ENCODE results near the gene MAEA. TPM values are rescaled to one million over a fixed set of nuclear protein-coding genes. Genes with fewer than 3 reads are reported as not detected.

MAEA gene
- polyA plus RNA-seq, 2 donors, result 43.3 to 54.3 TPM

DNA sequence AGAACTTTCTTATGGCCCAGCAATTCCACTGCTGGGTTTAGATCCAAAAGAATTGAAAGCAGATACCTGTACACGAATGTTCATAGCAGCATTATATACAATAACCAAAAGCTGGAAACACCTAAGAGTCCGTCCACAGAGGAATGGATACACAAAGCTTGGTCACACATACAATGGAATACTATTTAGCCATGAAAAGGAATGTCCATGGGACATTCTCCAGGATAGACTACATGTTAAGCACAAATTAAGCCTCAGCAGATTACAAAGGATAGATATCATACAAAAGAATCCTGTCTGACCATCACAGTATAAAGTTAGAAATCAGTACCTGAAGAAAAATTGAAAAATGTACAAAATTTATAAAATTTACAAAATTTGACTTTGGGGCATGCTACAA, 12.7 kb upstream of the MAEA start:
- no peaks in the 10 kb centered on the region for H3K27me3 ChIP-seq (ENCODE audit: control insufficient read depth in 1 of 2, insufficient read depth in 2 of 2, low read length in 2 of 2)
- H3K27ac ChIP-seq (ENCODE audit: low read depth in 2 of 2, low read length in 1 of 2), result no peak overlapping the region
- H3K4me1 ChIP-seq (ENCODE audit: control insufficient read depth in 2 of 2, insufficient read depth in 2 of 2, low read length in 1 of 2), result no peaks in the 10 kb centered on the region
- no peak overlapping the region for H3K4me3 ChIP-seq (ENCODE audit: low read depth in 1 of 2, low read length in 2 of 2)
- H3K9me3 ChIP-seq (ENCODE audit: control insufficient read depth in 2 of 2, insufficient read depth in 1 of 2, low read depth in 1 of 2, low read length in 1 of 2), result no peaks in the 10 kb centered on the region
- no peaks in the 10 kb centered on the region for H3K36me3 ChIP-seq (ENCODE audit: control insufficient read depth in 2 of 2, insufficient read depth in 2 of 2, low read length in 1 of 2)
- WGBS, 2 donors, result 92% methylated on average over 2 of the region's 2 CpGs

DNA sequence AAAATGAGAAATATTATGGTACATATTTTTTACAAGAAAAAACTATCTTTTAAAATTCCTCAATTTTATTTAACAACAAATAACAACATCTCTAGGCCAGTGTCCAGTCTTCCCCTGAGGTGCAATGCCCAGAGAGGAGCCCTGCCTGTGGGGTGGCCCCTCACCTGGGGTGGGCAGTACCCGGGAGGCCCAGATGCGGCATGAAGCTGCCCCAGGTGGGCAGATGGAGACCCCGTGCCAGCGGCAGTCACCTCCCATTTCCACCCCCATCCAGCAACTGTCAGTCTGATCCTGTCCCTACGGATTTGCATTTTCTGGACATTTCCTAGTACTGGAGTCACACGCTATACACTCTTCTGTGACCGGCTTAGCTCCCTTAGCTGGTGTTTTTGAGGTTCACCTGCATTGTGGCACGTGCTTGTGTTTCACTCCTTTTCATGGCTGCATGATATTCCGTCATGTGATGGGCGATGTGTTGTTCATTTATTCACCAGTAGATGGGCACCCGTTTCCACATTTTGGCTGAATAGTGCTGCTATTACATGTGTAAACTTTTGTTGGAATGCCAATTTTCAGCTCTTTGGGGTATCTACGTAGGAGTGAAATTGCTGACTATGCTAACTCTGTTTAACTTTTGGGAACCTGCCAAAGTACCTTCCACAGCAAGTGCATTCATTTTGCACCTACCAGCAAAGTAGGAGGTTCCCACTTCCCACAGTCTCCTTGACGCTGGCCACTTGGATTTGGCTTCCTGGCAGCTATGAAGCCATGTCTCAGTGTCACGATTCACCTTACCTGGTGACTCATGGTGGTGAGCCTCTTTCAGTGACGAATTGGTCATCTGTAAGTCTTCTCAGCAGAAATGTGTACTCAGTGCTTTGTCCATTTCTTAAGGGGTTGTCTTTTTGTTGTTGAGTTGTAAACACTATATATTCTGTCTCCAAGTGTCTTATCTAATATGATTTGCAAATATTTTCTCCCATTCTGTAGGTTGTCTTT, 11.7 kb upstream of the MAEA start:
- Histone ChIP-seq H3K4me1 (ENCODE audit: control insufficient read depth in 2 of 2, insufficient read depth in 2 of 2, low read length in 1 of 2) (no peaks in the 10 kb centered on the region), H3K4me3 (ENCODE audit: low read depth in 1 of 2, low read length in 2 of 2) (no peak overlapping the region), H3K9me3 (ENCODE audit: control insufficient read depth in 2 of 2, insufficient read depth in 1 of 2, low read depth in 1 of 2, low read length in 1 of 2) (no peaks in the 10 kb centered on the region), H3K27me3 (ENCODE audit: control insufficient read depth in 1 of 2, insufficient read depth in 2 of 2, low read length in 2 of 2) (no peaks in the 10 kb centered on the region), H3K36me3 (ENCODE audit: control insufficient read depth in 2 of 2, insufficient read depth in 2 of 2, low read length in 1 of 2) (no peaks in the 10 kb centered on the region), H3K27ac (ENCODE audit: low read depth in 2 of 2, low read length in 1 of 2) (no peak overlapping the region)
- 82 to 84% methylated on average over 15 of the region's 15 CpGs for WGBS, 2 donors

DNA sequence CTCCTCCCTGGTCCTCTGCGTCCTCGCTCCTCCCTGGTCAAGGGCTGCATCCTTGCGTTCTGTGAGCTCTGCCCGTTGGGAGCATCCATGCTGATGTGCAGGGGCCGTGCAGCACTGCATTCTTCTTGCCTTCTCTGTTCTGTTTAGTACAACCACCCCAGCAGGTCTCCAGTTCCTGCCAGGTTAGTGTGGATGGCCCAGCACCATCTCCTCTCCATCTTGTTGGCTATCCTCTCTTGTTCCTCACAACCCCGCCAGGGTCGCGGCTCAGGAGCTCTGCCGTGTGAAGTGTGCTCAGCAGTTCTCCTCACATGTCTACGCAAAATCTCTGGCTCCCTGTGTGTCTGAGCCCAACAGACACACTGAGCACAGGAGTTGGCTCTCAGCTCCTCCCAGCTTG, 10.4 kb upstream of the MAEA start:
- Histone ChIP-seq H3K27me3 (ENCODE audit: control insufficient read depth in 1 of 2, insufficient read depth in 2 of 2, low read length in 2 of 2) (no peaks in the 10 kb centered on the region), H3K4me3 (ENCODE audit: low read depth in 1 of 2, low read length in 2 of 2) (no peak overlapping the region), H3K9me3 (ENCODE audit: control insufficient read depth in 2 of 2, insufficient read depth in 1 of 2, low read depth in 1 of 2, low read length in 1 of 2) (no peaks in the 10 kb centered on the region), H3K4me1 (ENCODE audit: control insufficient read depth in 2 of 2, insufficient read depth in 2 of 2, low read length in 1 of 2) (no peaks in the 10 kb centered on the region), H3K27ac (ENCODE audit: low read depth in 2 of 2, low read length in 1 of 2) (no peak overlapping the region), H3K36me3 (ENCODE audit: control insufficient read depth in 2 of 2, insufficient read depth in 2 of 2, low read length in 1 of 2) (no peaks in the 10 kb centered on the region)
- WGBS, 2 donors, result 92 to 93% methylated on average over 10 of the region's 10 CpGs

DNA sequence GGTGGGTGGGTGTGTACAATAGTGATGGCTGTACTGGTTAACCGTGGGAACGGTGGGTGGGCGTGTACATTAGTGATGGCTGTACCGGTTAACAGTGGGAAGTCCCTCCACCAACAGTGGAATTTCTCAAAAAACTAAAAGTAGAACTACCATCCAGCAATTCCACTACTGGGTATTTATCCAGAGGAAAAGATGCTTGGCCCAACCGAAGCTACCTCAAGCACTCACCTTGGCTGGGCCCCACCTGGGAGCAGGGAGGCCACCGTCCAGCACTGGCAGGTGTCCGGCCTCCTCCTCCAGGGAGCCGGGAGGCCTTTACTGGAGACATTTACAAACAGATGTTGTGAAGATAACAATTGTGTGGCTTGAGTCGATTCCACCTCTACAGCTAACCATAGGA, 6.0 kb upstream of the MAEA start:
- no peaks in the 10 kb centered on the region for H3K9me3 ChIP-seq (ENCODE audit: control insufficient read depth in 2 of 2, insufficient read depth in 1 of 2, low read depth in 1 of 2, low read length in 1 of 2)
- H3K27me3 ChIP-seq (ENCODE audit: control insufficient read depth in 1 of 2, insufficient read depth in 2 of 2, low read length in 2 of 2), result no peaks in the 10 kb centered on the region
- no peak overlapping the region for H3K27ac ChIP-seq (ENCODE audit: low read depth in 2 of 2, low read length in 1 of 2)
- no peak overlapping the region for H3K4me3 ChIP-seq (ENCODE audit: low read depth in 1 of 2, low read length in 2 of 2)
- no peaks in the 10 kb centered on the region for H3K4me1 ChIP-seq (ENCODE audit: control insufficient read depth in 2 of 2, insufficient read depth in 2 of 2, low read length in 1 of 2)
- 80 to 83% methylated on average over 9 of the region's 9 CpGs for WGBS, 2 donors
- H3K36me3 ChIP-seq (ENCODE audit: control insufficient read depth in 2 of 2, insufficient read depth in 2 of 2, low read length in 1 of 2), result no peaks in the 10 kb centered on the region

DNA sequence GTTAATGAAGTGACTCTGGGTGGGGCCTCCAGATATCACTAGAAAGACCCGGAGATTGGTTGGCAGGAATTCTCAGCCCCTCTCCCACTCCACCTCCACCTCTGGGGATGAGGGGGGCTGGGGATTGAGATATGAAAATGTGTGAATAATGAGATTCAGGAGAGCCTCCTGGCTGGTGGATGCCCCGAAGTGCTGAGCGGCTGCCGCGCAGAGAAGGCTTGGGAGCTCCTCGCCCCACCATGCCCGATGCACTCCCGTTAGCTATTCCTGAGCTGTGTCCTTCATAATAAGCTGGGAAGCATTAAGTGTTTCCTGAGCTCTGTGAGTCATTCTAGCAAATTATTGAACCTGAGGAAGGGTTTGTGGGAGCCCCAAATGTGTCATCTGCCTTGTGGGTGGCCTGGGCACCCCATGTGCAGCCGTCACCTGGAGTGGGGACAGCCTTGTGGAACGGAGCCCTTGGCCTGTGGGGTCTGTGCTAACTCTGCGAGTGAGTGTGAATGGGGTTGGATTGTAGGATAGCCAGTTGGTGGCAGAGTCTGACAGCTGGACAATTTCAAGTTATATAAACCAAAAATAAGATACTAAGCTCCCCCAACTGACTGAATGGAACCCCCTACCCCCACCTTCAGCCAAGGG, 4.4 kb upstream of the MAEA start:
- H3K27ac ChIP-seq (ENCODE audit: low read depth in 2 of 2, low read length in 1 of 2), result no peak overlapping the region

DNA sequence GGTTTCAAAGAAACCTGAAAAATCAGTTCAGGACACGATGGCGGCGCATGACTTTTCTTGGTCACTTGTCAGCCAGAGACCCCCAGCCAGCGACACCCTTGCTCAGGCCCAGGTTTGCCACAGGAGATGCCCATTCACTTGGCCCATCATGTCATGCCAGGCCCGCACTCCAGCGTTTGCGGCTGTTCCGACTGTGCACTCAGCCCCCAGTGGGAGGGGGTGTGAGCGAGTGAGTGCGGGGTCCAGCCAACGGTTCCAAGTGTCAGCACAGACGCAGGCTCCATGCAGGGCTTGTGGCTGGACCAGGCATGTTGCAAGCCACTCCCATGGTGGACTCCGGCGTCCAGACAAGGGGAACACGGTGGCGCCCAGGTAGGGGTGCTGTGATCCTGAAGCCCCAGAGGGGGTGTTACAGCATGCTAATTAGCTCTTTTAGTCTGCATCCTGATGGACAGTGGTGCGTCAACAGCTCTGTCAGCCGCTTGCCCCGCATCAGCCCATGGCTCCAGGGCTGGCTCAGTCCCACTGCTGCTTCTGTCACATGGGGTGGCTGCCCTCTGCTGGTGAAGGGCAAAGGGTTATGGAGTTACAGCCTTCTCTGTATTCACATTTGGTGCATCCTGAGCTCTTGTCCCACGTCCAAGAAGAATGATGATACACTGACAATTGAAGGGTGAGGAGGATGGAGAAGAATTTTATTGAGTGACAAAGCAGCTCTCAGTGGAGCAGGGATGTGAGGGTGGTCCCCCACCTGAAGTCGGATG, 3.7 kb upstream of the MAEA start:
- Histone ChIP-seq H3K36me3 (ENCODE audit: control insufficient read depth in 2 of 2, insufficient read depth in 2 of 2, low read length in 1 of 2) (no peaks in the 10 kb centered on the region), H3K4me3 (ENCODE audit: low read depth in 1 of 2, low read length in 2 of 2) (no peak overlapping the region), H3K4me1 (ENCODE audit: control insufficient read depth in 2 of 2, insufficient read depth in 2 of 2, low read length in 1 of 2) (peaks cover 0 to 2% of the 10 kb centered on the region in 2 donors), H3K27ac (ENCODE audit: low read depth in 2 of 2, low read length in 1 of 2) (no peak overlapping the region), H3K9me3 (ENCODE audit: control insufficient read depth in 2 of 2, insufficient read depth in 1 of 2, low read depth in 1 of 2, low read length in 1 of 2) (no peaks in the 10 kb centered on the region), H3K27me3 (ENCODE audit: control insufficient read depth in 1 of 2, insufficient read depth in 2 of 2, low read length in 2 of 2) (no peaks in the 10 kb centered on the region)
- 80 to 86% methylated on average over 21 of the region's 21 CpGs for WGBS, 2 donors

More for the DNA sequence above, 4.4 kb upstream of the MAEA start:
- 78 to 81% methylated on average over 11 of the region's 11 CpGs for WGBS, 2 donors
- Histone ChIP-seq H3K9me3 (ENCODE audit: control insufficient read depth in 2 of 2, insufficient read depth in 1 of 2, low read depth in 1 of 2, low read length in 1 of 2) (no peaks in the 10 kb centered on the region), H3K36me3 (ENCODE audit: control insufficient read depth in 2 of 2, insufficient read depth in 2 of 2, low read length in 1 of 2) (no peaks in the 10 kb centered on the region), H3K27me3 (ENCODE audit: control insufficient read depth in 1 of 2, insufficient read depth in 2 of 2, low read length in 2 of 2) (no peaks in the 10 kb centered on the region), H3K4me3 (ENCODE audit: low read depth in 1 of 2, low read length in 2 of 2) (no peak overlapping the region), H3K4me1 (ENCODE audit: control insufficient read depth in 2 of 2, insufficient read depth in 2 of 2, low read length in 1 of 2) (no peaks in the 10 kb centered on the region)

DNA sequence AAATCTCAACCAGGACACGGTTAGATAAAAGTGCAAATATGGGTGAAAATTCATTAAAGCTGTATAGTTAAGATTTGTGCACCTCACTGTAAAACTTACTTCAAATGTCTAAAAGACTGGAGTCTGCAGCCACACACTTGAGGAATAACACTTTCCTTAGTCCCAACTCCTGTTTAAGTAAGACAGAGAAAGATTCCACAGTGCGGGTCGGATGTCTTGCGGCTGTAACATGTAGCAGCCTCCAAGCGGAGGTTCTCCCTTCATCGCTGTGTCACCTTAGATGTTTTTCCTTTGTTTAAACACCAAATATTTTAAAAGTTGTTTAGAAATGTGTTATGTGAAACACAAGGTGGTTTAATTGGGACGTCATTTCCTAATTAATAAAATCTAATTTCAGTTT, 905 bp upstream of the MAEA start:
- Histone ChIP-seq H3K9me3 (ENCODE audit: control insufficient read depth in 2 of 2, insufficient read depth in 1 of 2, low read depth in 1 of 2, low read length in 1 of 2) (no peaks in the 10 kb centered on the region), H3K36me3 (ENCODE audit: control insufficient read depth in 2 of 2, insufficient read depth in 2 of 2, low read length in 1 of 2) (no peaks in the 10 kb centered on the region), H3K4me3 (ENCODE audit: low read depth in 1 of 2, low read length in 2 of 2) (peak overlapping the region in 1 of 2 donors; percentile 93), H3K27me3 (ENCODE audit: control insufficient read depth in 1 of 2, insufficient read depth in 2 of 2, low read length in 2 of 2) (no peaks in the 10 kb centered on the region), H3K27ac (ENCODE audit: low read depth in 2 of 2, low read length in 1 of 2) (peak overlapping the region in 1 of 2 donors; percentile 62), H3K4me1 (ENCODE audit: control insufficient read depth in 2 of 2, insufficient read depth in 2 of 2, low read length in 1 of 2) (peaks cover 0 to 15% of the 10 kb centered on the region in 2 donors)
- WGBS, 2 donors, result 64 to 65% methylated on average over 7 of the region's 7 CpGs

DNA sequence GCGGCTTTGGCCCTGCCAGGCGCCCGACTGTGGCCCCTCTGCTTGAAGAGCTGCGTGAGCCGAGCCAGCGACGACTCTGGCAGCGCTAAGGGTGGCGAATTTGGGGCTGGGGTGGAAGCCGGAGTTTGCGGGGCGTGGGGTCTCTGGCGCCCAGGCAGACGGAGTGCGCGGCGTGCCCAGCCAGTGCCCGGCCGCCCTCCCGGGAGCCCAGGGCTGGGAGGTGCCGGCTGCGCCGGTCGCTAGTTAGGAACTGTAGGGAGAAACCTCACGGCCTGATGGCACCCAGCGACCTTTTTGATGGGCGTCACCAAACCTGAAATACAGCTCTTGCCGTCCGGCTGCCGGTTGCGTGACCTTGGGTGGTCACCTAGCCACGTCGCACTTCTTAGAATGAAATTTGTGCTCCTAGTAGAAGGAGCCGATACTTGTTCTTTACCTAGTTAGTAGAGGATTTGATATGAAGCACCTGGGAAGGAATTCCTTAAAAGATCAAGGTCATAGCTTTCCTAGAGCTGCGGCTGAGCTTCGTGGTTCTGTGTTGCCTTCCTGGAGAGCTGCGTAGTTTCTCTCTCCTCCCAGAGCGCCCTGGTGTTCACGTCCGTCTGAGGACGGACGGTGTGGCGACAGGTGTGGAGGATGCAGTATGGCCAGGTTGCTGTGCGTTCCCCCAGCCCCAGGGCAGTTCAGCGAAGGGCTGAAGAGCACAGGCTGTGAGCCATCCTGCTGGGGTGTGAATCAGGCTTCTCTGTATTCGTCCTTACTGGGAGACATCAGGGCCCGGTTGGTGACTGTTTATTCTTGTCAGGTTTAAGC, 680 bp downstream of the MAEA start:
- no peaks in the 10 kb centered on the region for H3K27me3 ChIP-seq (ENCODE audit: control insufficient read depth in 1 of 2, insufficient read depth in 2 of 2, low read length in 2 of 2)
- H3K27ac ChIP-seq (ENCODE audit: low read depth in 2 of 2, low read length in 1 of 2), result peak overlapping the region; percentile 92 to 93
- 1% methylated on average over 41 to 47 of the region's 47 CpGs for WGBS, 2 donors
- H3K9me3 ChIP-seq (ENCODE audit: control insufficient read depth in 2 of 2, insufficient read depth in 1 of 2, low read depth in 1 of 2, low read length in 1 of 2), result no peaks in the 10 kb centered on the region
- peaks cover 0 to 2% of the 10 kb centered on the region in 2 donors for H3K36me3 ChIP-seq (ENCODE audit: control insufficient read depth in 2 of 2, insufficient read depth in 2 of 2, low read length in 1 of 2)
- H3K4me3 ChIP-seq (ENCODE audit: low read depth in 1 of 2, low read length in 2 of 2), result peak overlapping the region; percentile 93 to 99
- H3K4me1 ChIP-seq (ENCODE audit: control insufficient read depth in 2 of 2, insufficient read depth in 2 of 2, low read length in 1 of 2), result peaks cover 7 to 23% of the 10 kb centered on the region in 2 donors

DNA sequence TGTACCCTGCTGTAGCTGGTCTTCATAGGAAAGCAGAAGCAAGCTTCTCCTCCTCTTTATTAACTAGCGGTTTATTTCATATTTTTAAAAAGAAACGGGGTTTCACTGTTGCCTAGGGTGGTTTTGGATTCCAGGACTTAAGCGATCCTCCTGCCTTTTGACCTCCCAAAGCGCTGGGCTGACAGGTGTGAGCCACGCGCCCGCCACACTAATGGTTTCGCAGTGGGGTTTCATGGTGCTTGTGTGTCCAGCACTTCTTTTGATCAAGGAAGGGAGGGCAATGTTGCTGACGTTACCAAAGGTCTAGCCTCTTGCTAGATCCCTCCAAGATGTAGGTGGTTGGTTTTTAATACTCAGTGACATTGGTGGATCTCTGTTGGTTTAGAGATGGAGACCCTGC, 1.4 kb downstream of the MAEA start:
- WGBS, 2 donors, result 55 to 58% methylated on average over 9 of the region's 9 CpGs
- Histone ChIP-seq H3K36me3 (ENCODE audit: control insufficient read depth in 2 of 2, insufficient read depth in 2 of 2, low read length in 1 of 2) (peaks cover 0 to 2% of the 10 kb centered on the region in 2 donors), H3K9me3 (ENCODE audit: control insufficient read depth in 2 of 2, insufficient read depth in 1 of 2, low read depth in 1 of 2, low read length in 1 of 2) (no peaks in the 10 kb centered on the region), H3K4me1 (ENCODE audit: control insufficient read depth in 2 of 2, insufficient read depth in 2 of 2, low read length in 1 of 2) (peaks cover 7 to 23% of the 10 kb centered on the region in 2 donors), H3K27ac (ENCODE audit: low read depth in 2 of 2, low read length in 1 of 2) (peak overlapping the region; percentile 92 to 93), H3K4me3 (ENCODE audit: low read depth in 1 of 2, low read length in 2 of 2) (peak overlapping the region; percentile 93 to 99), H3K27me3 (ENCODE audit: control insufficient read depth in 1 of 2, insufficient read depth in 2 of 2, low read length in 2 of 2) (no peaks in the 10 kb centered on the region)

All from esophagus (tissue), 2 donors.